Inflammatory macrophage treated with lipopolysaccharide for 4 hours (primary cell): ENCODE results near the gene PITPNC1.
"Not testable (repeated sequence)": the region's sequence is repeated elsewhere in the genome, so short reads cannot be mapped to it uniquely, and the experiment has no call there.

ENCODE experiments used
- DNase-seq: peaks from one replicate; pipeline ENCODE4 v3.0.0-alpha.2; 2020

Gene PITPNC1

DNA sequence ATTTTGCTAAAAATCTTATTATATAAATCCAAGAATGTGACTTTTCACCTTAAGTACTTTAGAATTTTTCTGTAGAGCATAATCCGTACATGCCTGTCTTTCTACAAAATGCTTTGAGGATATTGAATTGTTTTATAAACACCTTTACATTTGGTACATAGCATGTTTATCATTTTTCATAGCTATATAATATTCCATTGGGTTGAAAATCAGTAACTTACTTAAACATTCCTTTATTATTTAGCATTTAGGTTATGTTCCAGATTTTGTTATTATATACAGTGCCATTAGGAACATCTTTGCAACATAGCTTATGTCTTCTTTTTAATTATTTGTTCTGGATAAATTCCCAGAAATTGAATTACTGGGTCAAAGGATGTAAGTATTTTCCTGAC lies 323.6 kb downstream of the PITPNC1 start:
- no peak for DNase-seq

DNA sequence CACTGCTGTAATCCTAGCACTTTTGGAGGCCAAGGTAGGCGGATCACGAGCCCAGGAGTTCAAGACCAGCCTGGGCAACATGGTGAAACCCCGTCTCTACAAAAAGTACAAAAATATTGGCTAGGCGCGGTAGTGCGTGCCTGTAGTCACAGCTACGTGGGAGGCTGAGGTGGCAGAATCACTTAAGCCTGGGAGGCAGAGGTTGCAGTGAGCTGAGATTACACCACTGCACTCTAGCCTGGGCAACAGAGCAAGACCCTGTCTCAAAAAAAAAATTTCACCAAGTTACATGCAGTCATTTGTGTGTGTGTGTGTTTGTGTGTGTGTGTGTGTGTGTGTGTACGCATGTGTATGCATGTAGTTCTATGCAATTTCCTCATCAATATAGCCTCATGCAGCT lies 325.8 kb downstream of the PITPNC1 start:
- DNase-seq, result not testable (repeated sequence)

- DNase-seq, result no peak
Measured at GRCh38 chr17:67707442-67707841, 330.4 kb downstream of the PITPNC1 start.

DNA sequence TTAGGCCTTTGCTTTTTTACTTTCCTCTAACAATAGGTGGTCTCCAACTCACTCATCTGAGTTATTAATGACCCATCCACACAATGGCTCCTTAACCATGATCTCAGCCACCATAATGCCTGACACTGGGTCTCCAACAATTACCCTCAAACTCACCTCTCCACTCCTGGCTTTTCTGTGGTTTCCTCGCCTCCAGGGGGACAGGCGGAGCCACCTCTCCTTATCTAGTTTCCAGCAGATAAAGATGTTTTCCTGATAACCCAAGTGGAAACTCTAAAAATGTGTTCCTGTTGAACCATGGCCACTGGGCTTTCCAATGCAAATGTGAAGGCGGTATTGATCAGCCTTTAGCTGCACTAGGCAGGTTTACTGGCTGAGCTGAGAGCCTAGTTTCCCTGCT lies 331.3 kb downstream of the PITPNC1 start:
- no peak for DNase-seq

DNA sequence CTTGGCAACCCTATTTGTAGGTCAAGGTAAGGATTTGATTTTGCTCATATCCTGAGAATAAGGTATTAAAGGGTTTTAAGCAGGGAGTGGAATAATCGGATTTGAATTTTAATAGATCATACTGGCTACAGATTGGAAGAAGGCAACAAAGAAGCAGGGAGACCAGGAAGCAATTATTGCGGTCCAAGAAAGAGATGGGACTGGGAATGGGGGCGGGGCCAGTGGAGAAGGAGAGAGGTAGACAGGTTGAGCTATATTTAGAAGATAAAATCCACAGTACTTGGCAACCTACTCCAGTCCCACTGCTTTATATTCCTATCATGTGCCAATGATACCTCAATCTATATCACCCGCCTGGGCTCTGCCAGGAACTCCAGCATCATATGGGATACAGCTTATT lies 334.8 kb downstream of the PITPNC1 start:
- no peak for DNase-seq

GRCh38 chr17:67712375-67712774 lies 335.3 kb downstream of the PITPNC1 start:
- no peak for DNase-seq

DNA sequence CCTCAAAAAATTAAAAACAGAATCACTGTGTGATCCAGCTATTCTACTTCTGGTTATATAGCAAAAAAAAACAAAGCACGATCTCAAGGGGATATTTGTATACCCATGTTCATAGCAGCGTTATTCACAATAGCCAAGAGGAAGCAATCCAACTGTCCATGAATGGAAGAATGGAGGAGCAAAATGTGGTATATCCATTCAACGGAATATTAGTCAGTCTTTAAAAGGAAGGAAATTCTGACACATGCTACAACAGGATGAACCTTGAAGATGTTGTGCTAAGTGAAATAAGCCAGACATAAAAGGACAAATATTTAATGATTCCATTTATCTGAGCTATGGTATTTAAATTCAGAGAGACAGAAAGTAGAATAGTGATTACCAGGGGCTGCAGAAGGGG lies 336.1 kb downstream of the PITPNC1 start:
- no peak for DNase-seq

GRCh38 chr17:67716405-67716798 lies 339.3 kb downstream of the PITPNC1 start:
- no peak for DNase-seq

GRCh38 chr17:67717192-67717623 lies 340.1 kb downstream of the PITPNC1 start:
- no peak for DNase-seq

DNA sequence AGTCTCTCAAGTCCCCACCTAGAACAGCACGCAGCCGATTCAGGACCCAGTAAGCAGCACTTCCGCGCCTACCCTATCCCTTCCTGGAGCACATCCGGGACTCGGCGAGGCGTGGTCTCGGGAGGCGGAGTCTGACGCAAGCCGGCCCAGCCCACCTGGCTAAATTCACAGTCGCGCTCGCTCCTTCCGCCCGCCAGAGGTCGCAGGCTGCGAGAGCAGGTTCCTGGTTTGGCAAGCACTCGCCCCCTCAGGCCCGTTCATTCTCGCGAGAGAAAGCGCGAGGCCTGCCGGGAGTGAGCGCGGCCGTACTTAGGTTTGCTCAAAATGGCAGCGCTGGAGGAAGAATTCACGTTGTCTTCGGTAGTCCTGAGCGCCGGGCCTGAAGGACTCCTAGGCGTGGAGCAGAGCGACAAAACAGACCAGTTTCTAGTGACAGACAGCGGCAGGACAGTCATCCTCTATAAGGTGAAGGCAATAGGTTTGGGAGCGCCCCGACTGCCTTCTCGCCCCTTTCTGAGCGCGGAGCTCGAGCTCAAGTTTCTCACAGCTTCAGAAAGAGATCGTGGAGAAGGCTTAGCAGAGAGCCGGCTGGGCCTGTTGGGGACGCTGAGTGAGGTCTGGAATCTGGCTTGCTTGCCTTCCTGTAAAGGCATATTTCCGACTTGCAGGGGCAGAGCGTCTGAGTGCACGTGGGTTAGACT lies 340.7 kb downstream of the PITPNC1 start, which contains the start of gene NOL11:
NOL11 (plus strand) TSS at position 313 of the 701 bp plus-strand sequence; CDS start at position 325, 12 bp downstream.
- DNase-seq, result peak; percentile 99

DNA sequence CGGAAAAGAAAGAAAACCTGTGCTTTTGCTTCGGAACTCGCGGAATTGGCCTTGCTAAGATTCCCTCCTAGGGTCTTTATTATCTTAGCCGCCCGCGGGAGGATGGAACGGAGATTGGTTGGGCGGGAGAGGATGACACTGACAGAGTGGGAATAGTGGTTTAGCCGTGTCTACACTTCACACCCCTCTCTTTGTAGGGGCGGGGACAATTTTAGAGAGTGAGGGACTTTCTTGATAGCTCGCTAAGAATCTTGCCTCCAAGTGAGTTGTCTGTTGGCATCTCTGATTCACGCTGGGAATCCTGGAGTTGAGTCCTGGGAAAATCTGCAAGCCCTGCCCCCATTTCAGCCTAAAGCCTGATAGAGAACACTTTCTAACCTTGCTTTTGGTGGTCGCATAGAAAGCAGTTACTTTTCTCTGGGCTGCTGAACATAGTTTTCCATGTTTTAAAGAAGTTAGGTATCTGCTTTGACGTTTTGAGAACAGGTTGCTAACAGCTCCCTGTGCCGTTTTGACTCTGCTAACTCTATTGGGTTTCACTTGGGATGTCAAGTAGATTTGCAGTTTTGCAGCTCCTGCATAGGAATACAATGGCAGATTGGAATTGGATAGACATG lies 341.4 kb downstream of the PITPNC1 start:
- DNase-seq, result peak; percentile 27

- DNase-seq, result no peak
Measured at GRCh38 chr17:67725373-67725791, 348.3 kb downstream of the PITPNC1 start.

- DNase-seq, result no peak
Measured at GRCh38 chr17:67725807-67726206, 348.7 kb downstream of the PITPNC1 start.

DNA sequence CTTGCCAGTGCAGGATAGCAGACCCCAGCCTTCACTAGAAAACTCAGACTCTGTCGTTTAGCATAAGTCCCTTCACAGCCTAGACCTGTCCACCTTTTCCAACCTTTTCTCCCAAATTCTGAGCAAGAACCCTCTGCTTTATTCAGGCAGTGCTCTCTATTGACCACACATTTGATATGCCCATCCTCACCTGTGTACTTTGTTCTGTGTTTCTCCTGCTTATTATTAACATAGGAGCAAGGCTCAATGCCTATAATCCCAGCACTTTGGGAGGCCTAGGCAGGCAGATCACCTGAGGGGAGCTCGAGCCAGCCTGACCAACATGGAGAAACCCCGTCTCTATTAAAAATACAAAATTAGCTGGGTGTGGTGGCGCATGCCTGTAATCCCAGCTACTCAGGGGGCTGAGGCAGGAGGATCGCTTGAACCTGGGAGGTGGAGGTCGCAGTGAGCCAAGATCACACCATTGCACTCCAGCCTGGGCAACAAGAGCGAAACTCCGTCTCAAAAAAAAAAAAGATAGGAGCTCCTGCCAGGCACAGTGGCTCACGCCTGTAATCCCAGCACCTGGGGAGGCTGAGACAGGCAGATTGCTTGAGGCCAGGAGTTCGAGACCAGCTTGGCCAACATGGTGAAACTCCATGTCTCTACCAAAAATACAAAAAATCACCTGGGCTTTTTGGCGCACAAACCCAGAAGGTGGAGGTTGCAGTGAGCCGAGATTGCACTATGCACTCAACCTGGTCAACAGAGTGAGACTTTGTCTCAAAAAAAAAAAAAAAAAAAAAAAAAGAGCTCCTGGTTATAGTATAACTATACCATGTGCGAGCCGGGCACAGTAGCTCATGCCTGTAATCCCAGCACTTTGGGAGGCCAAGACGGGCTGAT lies 350.3 kb downstream of the PITPNC1 start:
- not testable (repeated sequence) for DNase-seq

- DNase-seq, result no peak
Measured at GRCh38 chr17:67729903-67730302, 352.8 kb downstream of the PITPNC1 start.

- DNase-seq, result no peak
Measured at GRCh38 chr17:67730731-67731130, 353.6 kb downstream of the PITPNC1 start.

- no peak for DNase-seq
Measured at GRCh38 chr17:67733449-67733848, 356.4 kb downstream of the PITPNC1 start.

GRCh38 chr17:67737145-67737544 lies 360.1 kb downstream of the PITPNC1 start:
- DNase-seq, result no peak

DNA sequence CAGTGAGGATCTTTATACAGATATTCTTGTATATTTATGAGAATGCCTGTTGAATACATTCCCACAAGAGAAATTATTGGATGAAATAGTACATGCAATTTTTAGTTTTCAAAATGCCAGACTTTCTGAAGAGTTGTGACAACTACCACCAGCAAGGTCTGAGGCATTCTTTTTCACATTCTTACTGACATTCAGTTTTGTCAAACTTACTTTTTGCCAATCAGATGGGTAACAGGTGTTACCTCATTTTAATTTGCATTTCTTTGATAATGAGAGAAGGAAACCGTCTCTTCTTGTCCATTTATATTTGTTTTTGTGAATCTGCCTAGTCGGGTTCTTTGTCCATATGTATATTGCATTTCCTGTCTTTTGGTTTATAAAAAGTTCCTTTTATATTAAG lies 364.9 kb downstream of the PITPNC1 start:
- no peak for DNase-seq
